Sigmoid colon (tissue), 4 donors: Measurements from ENCODE around the gene GCSAM.

ENCODE experiments used
- CTCF ChIP-seq, 4 experiments: fragments of 450-650 bp in 3 of 4; fragments of 200-600 bp in 1 of 4; IDR thresholded peaks; one replicate each; pipeline ENCODE4 v1.5.1; 2016 to 2019; ENCODE audit warnings: antibody characterized with exemption in 4 of 4, mild to moderate bottlenecking in 3 of 4, moderate library complexity in 2 of 4
- EP300 ChIP-seq, 4 donors: sonication (generic); formaldehyde crosslinking; IDR thresholded peaks; one replicate each; pipeline ENCODE4 v1.6.1; 2017; ENCODE audit warnings: antibody characterized with exemption in 4 of 4
- POLR2A ChIP-seq, 2 donors: fragments of 450-650 bp; IDR thresholded peaks; one replicate each; pipeline ENCODE4 v1.6.1; 2016; ENCODE audit warnings: antibody characterized with exemption in 2 of 2, mild to moderate bottlenecking in 2 of 2, moderate library complexity in 2 of 2
- POLR2AphosphoS5 ChIP-seq, 4 donors: sonication (generic); formaldehyde crosslinking; IDR thresholded peaks; one replicate each; pipeline ENCODE4 v1.6.1; 2017; ENCODE audit warnings: antibody characterized with exemption in 4 of 4

GRCh38 chr3:112088944-112089343, 44.1 kb downstream of the GCSAM start:
- TF ChIP-seq CTCF (IDR thresholded peaks at IDR 0.05) (no peak), EP300 (IDR thresholded peaks at IDR 0.05) (no peak), POLR2AphosphoS5 (IDR thresholded peaks at IDR 0.05) (no peak), POLR2A (IDR thresholded peaks at IDR 0.05) (no peak)
